Retinal pigment epithelial cell (primary cell): ENCODE results near the gene OR6B1.

Source experiments
- DNase-seq: peaks from one replicate; pipeline ENCODE4 v3.0.0-alpha.2; 2010; ENCODE audit warnings: low read depth
- H3K4me3 ChIP-seq: 2 replicates; pipeline ENCODE4 v1.5.1; 2011; ENCODE audit warnings: mild to moderate bottlenecking, low read length, control low read depth, moderate library complexity
- TF ChIP-seq, protein P1 (sequence below): conservative IDR thresholded peaks from 2 replicates; pipeline ENCODE4 v1.5.1; 2011; ENCODE audit warnings: low read depth, low read length, control low read depth, inconsistent platforms

Gene OR6B1

DNA sequence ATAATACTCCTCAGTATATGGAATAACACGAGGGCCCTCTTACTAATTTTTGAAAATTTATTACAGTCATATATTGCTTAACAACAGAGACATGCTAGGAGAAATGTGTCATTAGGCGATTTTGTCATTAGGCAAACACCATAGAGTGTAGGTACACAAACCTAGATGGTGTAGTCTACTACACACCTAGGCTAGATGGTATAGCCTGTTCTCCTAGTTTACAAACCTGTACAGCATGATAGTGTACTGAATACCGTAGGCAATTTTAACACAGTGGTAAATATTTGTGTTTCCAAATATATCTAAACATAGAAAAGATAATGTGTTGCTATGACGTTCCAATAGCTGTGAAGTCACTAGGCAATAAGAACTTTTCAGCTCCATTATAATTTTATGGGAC is 32.7 kb upstream of the OR6B1 start:
- no peak for DNase-seq
- TF ChIP-seq, protein P1, sequence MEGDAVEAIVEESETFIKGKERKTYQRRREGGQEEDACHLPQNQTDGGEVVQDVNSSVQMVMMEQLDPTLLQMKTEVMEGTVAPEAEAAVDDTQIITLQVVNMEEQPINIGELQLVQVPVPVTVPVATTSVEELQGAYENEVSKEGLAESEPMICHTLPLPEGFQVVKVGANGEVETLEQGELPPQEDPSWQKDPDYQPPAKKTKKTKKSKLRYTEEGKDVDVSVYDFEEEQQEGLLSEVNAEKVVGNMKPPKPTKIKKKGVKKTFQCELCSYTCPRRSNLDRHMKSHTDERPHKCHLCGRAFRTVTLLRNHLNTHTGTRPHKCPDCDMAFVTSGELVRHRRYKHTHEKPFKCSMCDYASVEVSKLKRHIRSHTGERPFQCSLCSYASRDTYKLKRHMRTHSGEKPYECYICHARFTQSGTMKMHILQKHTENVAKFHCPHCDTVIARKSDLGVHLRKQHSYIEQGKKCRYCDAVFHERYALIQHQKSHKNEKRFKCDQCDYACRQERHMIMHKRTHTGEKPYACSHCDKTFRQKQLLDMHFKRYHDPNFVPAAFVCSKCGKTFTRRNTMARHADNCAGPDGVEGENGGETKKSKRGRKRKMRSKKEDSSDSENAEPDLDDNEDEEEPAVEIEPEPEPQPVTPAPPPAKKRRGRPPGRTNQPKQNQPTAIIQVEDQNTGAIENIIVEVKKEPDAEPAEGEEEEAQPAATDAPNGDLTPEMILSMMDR, result no peak

DNA sequence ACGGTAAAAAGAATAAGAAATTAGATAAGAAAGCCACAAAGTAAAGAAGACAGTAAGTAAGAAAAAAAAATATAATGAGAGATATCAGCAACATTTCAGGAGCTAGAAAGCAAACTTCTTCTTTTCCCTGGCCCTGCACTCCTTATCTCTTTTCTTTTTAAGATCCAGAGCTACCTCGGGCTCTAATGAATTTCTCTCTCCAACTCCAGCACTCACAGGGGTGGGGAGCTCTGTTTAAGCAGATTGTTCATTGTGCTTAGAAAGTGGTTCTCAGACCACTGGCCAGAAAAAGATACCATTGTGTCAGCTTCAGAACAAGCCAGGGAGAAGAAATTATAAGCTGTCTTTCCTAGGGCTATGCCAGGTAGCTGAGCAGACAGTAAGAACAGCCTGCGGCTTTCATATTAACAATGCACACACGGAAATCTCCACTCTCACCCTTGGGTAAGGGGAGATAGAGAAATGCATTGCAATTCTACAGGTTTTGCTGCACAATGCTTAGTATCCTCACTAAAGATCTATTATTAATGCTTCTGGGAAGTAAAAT is 26.2 kb upstream of the OR6B1 start:
- H3K4me3 ChIP-seq, result no peak overlapping the region
- TF ChIP-seq, protein P1, result no peak
- no peak for DNase-seq

More for the DNA sequence above, 32.7 kb upstream of the OR6B1 start:
- no peak overlapping the region for H3K4me3 ChIP-seq

DNA sequence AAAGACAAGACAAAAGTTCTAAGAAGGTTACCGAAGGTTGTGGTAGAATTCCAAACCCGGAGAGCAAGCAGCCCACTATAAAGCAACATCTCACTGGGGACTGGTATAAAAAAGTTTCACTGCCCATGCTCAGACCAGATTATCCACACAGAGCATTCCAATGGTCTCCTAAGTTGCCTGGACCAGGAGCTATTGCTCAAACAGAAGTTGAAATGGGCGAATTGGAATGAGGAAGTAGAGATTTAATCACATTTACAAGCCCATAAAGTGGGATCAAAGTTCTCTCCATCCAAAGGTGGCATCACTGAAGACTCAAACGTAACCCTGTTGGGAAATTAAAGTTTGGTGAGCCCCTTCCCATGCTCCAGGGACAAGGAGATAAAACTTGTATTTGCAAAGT is 25.7 kb upstream of the OR6B1 start:
- no peak overlapping the region for H3K4me3 ChIP-seq
- TF ChIP-seq, protein P1, result no peak
- DNase-seq, result no peak

DNA sequence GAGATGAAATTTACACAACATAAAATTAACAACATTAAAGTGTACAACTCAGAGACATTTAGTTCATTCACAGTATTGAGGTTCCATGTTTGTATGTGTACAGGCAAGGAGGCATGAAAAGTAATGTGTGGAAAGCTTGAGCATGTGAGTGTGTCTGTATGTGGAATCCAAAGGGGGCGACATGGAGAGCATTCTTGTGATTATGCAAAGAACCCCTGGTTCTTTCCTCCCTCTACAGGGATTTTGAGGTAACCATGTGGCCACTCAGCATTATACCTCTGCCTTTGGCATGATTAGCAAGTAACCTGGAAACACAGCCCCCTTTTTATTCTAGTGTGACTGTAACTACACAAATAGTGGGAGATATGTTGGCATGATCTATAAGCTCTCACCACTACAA is 24.5 kb upstream of the OR6B1 start:
- no peak for DNase-seq
- TF ChIP-seq, protein P1, result no peak
- H3K4me3 ChIP-seq, result no peak overlapping the region

DNA sequence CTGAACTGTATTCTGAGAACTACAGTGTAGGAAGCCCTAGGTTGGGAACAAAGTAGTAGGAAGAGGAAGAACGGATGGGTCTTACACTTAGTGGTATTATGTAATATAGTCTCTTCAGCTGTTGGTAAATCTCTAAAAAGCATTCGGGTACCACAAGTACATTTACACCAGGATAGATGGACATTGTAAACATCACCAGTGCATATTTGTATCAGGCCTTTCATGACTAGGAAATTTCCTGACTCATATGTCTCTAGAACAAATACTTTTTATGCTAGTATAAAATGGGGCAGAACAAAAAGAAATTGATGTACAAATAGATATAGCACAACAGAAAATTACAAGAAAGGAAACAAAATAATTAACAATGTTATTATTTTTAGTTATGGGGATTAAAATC is 21.5 kb upstream of the OR6B1 start:
- DNase-seq, result no peak
- no peak overlapping the region for H3K4me3 ChIP-seq
- TF ChIP-seq, protein P1, result no peak

DNA sequence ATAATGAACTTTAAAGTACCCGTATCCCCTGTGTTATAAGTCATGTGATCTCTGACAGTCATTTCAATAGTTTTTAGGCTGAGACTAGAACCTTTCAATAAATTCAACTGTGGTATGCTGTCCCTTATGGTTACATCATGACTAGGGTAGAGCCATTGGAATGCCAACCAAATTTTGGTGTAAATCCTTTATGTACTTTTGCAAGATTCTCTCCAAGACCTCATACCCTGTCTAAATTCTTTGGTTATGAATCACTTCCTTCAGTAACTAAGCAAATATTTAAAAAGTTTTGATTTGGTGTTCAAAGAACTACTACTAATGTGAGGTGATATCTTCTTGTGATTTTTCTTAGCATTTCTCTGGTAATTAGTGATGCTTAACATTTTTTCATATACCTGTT is 20.8 kb upstream of the OR6B1 start:
- TF ChIP-seq, protein P1, result no peak
- DNase-seq, result peak; percentile 33
- H3K4me3 ChIP-seq, result no peak overlapping the region

DNA sequence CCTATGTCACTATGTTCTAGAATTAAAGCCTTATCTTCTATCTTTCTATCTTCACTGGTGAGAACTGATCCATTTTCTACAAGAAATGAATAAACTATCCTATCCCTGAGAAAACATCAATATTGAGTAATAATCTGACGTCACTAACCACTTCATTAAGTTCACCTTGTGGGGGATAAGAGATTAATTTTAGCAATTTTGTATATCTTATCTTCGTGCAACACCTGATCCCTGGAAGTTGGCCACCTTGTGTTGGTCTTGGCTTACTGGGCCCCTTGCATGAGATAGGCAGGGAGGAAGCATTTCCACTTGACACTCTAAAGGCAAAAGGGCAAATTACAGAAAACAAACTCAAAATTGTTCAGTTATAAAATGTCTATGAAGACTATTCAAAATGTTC is 20.1 kb upstream of the OR6B1 start:
- no peak for DNase-seq
- TF ChIP-seq, protein P1, result no peak
- H3K4me3 ChIP-seq, result no peak overlapping the region
